Liver (tissue), 9 donors: Measurements from ENCODE around the gene STAT6. TPM values are rescaled to one million over a fixed set of nuclear protein-coding genes. Genes with fewer than 3 reads are reported as not detected.
A peak's percentile ranks its signal among the peaks of the same experiment; 100 is the strongest.

Experiments
- DNase-seq: peaks from one replicate; pipeline ENCODE4 v3.0.0-alpha.2; 2017; ENCODE audit warnings: low spot score
- H3K27ac ChIP-seq, 2 donors: one replicate each; pipeline ENCODE4 v1.7.0; 2013; ENCODE audit warnings: inconsistent platforms in 2 of 2, low read length in 2 of 2, control low read depth in 1 of 2, low read depth in 1 of 2, mild to moderate bottlenecking in 1 of 2
- H3K27me3 ChIP-seq, 4 donors: one replicate each; pipeline versions ENCODE4 v1.6.1 to v1.7.0; 2013; ENCODE audit warnings: low read length in 3 of 4, inconsistent platforms in 1 of 4, mild to moderate bottlenecking in 1 of 4, moderate library complexity in 1 of 4; ENCODE audit not compliant: control insufficient read depth in 4 of 4, insufficient read depth in 4 of 4
- H3K36me3 ChIP-seq, 4 donors: one replicate each; pipeline versions ENCODE4 v1.6.1 to v1.7.0; 2013; ENCODE audit warnings: low read length in 3 of 4, mild to moderate bottlenecking in 3 of 4, low read depth in 1 of 4, moderate library complexity in 1 of 4; ENCODE audit not compliant: control insufficient read depth in 4 of 4, insufficient read depth in 3 of 4
- H3K4me1 ChIP-seq, 4 donors: one replicate each; pipeline versions ENCODE4 v1.6.1 to v1.7.0; 2013; ENCODE audit warnings: low read length in 3 of 4, mild to moderate bottlenecking in 3 of 4, moderate library complexity in 1 of 4; ENCODE audit not compliant: control insufficient read depth in 4 of 4, insufficient read depth in 4 of 4
- H3K4me3 ChIP-seq, 3 donors: one replicate each; pipeline versions ENCODE4 v1.6.1 to v1.7.0; 2013; ENCODE audit warnings: low read length in 3 of 3, control low read depth in 1 of 3, low read depth in 1 of 3, mild to moderate bottlenecking in 1 of 3
- H3K9ac ChIP-seq, 2 donors: one replicate each; pipeline ENCODE4 v1.7.0; 2013; ENCODE audit warnings: low read length in 2 of 2, mild to moderate bottlenecking in 2 of 2, moderate library complexity in 2 of 2, control low read depth in 1 of 2, low read depth in 1 of 2
- H3K9me3 ChIP-seq, 4 donors: one replicate each; pipeline versions ENCODE4 v1.6.1 to v1.7.0; 2013; ENCODE audit warnings: low read length in 3 of 4; ENCODE audit not compliant: control insufficient read depth in 4 of 4
- EGR1 ChIP-seq, 2 donors: IDR thresholded peaks; 2 replicates each; pipeline ENCODE4 v1.6.1; 2016 to 2018; ENCODE audit warnings: antibody characterized with exemption in 2 of 2, low read depth in 2 of 2
- FOXA1 ChIP-seq: IDR thresholded peaks from 2 replicates; pipeline ENCODE4 v1.6.1; 2016; ENCODE audit warnings: antibody characterized with exemption
- FOXA2 ChIP-seq: IDR thresholded peaks from 2 replicates; pipeline ENCODE4 v1.6.1; 2016; ENCODE audit warnings: antibody characterized with exemption
- GABPA ChIP-seq, 2 donors: IDR thresholded peaks in 1 of 2; conservative IDR thresholded peaks in 1 of 2; 2 replicates each; pipeline ENCODE4 v1.6.1; 2016; ENCODE audit warnings: antibody characterized with exemption in 2 of 2, mild to moderate bottlenecking in 1 of 2, moderate library complexity in 1 of 2
- HNF4A ChIP-seq, 2 donors: conservative IDR thresholded peaks; 2 replicates each; pipeline ENCODE4 v1.6.1; 2016; ENCODE audit warnings: antibody characterized with exemption in 2 of 2, mild to moderate bottlenecking in 2 of 2
- HNF4G ChIP-seq: IDR thresholded peaks from 2 replicates; pipeline ENCODE4 v1.6.1; 2016; ENCODE audit warnings: antibody characterized with exemption
- JUND ChIP-seq, 2 donors: IDR thresholded peaks; 2 replicates each; pipeline ENCODE4 v1.6.1; 2016; ENCODE audit warnings: antibody characterized with exemption in 2 of 2
- NR2F2 ChIP-seq: IDR thresholded peaks from 2 replicates; pipeline ENCODE4 v1.6.1; 2016; ENCODE audit warnings: antibody characterized with exemption
- RAD21 ChIP-seq, 2 donors: IDR thresholded peaks; 2 replicates each; pipeline ENCODE4 v1.6.1; 2016; ENCODE audit warnings: antibody characterized with exemption in 2 of 2, mild to moderate bottlenecking in 2 of 2
- RXRA ChIP-seq, 2 donors: IDR thresholded peaks; 2 replicates each; pipeline ENCODE4 v1.6.1; 2017 to 2018; ENCODE audit warnings: antibody characterized with exemption in 2 of 2, mild to moderate bottlenecking in 1 of 2
- SP1 ChIP-seq: IDR thresholded peaks from 2 replicates; pipeline ENCODE4 v1.6.1; 2018; ENCODE audit warnings: antibody characterized with exemption, mild to moderate bottlenecking
- YY1 ChIP-seq: IDR thresholded peaks from 2 replicates; pipeline ENCODE4 v1.6.1; 2016; ENCODE audit warnings: antibody characterized with exemption, mild to moderate bottlenecking
- WGBS: extraction: QIAGEN DNeasy Blood & Tissue Kit; methylation state at CpG from one replicate; pipeline ENCODE4 v1.1.7; 2013; 5-methylcytosine and 5-hydroxymethylcytosine counted together
- polyA plus RNA-seq, 2 donors: library from polyadenylated mRNA; stranded (reverse) in 1 of 2; unstranded in 1 of 2; fragments of 200-250 nt in 1 of 2; fragments of >200 nt in 1 of 2; fragmentation: Nextera tagmentation in 1 of 2; extraction: Ambion mirVana in 1 of 2; gene quantifications; one replicate each; pipeline versions ENCODE4 v1.2.1 to v1.2.3, GENCODE V29; 2013 to 2015
- total RNA-seq, 2 donors: library from RNA; depleted of rRNA; stranded (reverse); fragments of >200 nt; gene quantifications; one replicate each; pipeline ENCODE4 v1.2.3, GENCODE V29; 2014
- TF ChIP-seq, protein P1 (sequence below): IDR thresholded peaks from 2 replicates; pipeline ENCODE4 v1.6.1; 2016; ENCODE audit warnings: antibody characterized with exemption, mild to moderate bottlenecking
- TF ChIP-seq, protein P2 (sequence below): fragments of 150-350 bp; IDR thresholded peaks from 2 replicates; pipeline ENCODE4 v1.5.1; 2017; ENCODE audit warnings: improper control_type of control experiment, low read depth, low read length; ENCODE audit not compliant: missing input control
- TF ChIP-seq, protein P3 (sequence below): IDR thresholded peaks from 2 replicates; pipeline ENCODE4 v1.6.1; 2016; ENCODE audit warnings: antibody characterized with exemption
- TF ChIP-seq, protein P4 (sequence below): IDR thresholded peaks from 2 replicates; pipeline ENCODE4 v1.6.1; 2016; ENCODE audit warnings: antibody characterized with exemption
- TF ChIP-seq, protein P5 (sequence below): IDR thresholded peaks from 2 replicates; pipeline ENCODE4 v1.6.1; 2016; ENCODE audit warnings: antibody characterized with exemption
- donor health status: healthy.
- donor health status: healthy.
- donor health status: healthy.
- donor health status: healthy.
- donor health status: healthy.

The STAT6 gene
- total and polyA plus RNA-seq, 4 donors: 27.4 to 57.4 (median 43.6) TPM

DNA sequence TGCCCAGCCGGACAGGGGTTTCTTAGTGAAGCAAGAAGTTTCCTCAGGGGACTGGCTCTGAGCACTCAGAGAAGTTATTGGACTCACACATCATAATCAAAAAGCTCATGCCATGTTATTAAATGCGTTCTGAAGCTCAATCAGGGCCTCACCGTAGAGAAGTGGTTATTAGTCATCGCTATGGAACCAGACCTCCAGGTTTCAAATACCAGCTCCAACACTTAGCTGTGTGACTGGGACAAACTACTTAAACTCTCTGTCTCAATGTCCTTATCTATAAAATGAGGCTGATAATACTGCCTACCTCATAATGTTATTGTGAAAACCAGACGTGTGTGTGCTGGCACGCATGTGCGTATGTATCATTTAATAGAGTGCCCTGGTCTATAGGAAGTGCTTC is 7.3 kb downstream of the STAT6 start:
- Histone ChIP-seq H3K27me3 (no peaks in the 10 kb centered on the region), H3K9ac (no peak overlapping the region), H3K4me3 (no peak overlapping the region), H3K36me3 (peaks cover 16 to 44% (median 34%) of the 10 kb centered on the region in 4 donors), H3K4me1 (peaks cover 9 to 36% (median 26%) of the 10 kb centered on the region in 4 donors), H3K9me3 (no peaks in the 10 kb centered on the region), H3K27ac (peak overlapping the region; percentile 23 to 60)
- 94% methylated on average over 7 of the region's 7 CpGs for WGBS
- TF ChIP-seq, protein P1, sequence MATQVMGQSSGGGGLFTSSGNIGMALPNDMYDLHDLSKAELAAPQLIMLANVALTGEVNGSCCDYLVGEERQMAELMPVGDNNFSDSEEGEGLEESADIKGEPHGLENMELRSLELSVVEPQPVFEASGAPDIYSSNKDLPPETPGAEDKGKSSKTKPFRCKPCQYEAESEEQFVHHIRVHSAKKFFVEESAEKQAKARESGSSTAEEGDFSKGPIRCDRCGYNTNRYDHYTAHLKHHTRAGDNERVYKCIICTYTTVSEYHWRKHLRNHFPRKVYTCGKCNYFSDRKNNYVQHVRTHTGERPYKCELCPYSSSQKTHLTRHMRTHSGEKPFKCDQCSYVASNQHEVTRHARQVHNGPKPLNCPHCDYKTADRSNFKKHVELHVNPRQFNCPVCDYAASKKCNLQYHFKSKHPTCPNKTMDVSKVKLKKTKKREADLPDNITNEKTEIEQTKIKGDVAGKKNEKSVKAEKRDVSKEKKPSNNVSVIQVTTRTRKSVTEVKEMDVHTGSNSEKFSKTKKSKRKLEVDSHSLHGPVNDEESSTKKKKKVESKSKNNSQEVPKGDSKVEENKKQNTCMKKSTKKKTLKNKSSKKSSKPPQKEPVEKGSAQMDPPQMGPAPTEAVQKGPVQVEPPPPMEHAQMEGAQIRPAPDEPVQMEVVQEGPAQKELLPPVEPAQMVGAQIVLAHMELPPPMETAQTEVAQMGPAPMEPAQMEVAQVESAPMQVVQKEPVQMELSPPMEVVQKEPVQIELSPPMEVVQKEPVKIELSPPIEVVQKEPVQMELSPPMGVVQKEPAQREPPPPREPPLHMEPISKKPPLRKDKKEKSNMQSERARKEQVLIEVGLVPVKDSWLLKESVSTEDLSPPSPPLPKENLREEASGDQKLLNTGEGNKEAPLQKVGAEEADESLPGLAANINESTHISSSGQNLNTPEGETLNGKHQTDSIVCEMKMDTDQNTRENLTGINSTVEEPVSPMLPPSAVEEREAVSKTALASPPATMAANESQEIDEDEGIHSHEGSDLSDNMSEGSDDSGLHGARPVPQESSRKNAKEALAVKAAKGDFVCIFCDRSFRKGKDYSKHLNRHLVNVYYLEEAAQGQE: no peak
- no peak for TF ChIP-seq EGR1 (IDR thresholded peaks at IDR 0.05; ENCODE audit: low read depth in 2 of 2)
- TF ChIP-seq, protein P2, sequence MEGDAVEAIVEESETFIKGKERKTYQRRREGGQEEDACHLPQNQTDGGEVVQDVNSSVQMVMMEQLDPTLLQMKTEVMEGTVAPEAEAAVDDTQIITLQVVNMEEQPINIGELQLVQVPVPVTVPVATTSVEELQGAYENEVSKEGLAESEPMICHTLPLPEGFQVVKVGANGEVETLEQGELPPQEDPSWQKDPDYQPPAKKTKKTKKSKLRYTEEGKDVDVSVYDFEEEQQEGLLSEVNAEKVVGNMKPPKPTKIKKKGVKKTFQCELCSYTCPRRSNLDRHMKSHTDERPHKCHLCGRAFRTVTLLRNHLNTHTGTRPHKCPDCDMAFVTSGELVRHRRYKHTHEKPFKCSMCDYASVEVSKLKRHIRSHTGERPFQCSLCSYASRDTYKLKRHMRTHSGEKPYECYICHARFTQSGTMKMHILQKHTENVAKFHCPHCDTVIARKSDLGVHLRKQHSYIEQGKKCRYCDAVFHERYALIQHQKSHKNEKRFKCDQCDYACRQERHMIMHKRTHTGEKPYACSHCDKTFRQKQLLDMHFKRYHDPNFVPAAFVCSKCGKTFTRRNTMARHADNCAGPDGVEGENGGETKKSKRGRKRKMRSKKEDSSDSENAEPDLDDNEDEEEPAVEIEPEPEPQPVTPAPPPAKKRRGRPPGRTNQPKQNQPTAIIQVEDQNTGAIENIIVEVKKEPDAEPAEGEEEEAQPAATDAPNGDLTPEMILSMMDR: no peak
- TF ChIP-seq, protein P3, sequence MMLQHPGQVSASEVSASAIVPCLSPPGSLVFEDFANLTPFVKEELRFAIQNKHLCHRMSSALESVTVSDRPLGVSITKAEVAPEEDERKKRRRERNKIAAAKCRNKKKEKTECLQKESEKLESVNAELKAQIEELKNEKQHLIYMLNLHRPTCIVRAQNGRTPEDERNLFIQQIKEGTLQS: no peak
- no peak for TF ChIP-seq FOXA1
- TF ChIP-seq, protein P4, sequence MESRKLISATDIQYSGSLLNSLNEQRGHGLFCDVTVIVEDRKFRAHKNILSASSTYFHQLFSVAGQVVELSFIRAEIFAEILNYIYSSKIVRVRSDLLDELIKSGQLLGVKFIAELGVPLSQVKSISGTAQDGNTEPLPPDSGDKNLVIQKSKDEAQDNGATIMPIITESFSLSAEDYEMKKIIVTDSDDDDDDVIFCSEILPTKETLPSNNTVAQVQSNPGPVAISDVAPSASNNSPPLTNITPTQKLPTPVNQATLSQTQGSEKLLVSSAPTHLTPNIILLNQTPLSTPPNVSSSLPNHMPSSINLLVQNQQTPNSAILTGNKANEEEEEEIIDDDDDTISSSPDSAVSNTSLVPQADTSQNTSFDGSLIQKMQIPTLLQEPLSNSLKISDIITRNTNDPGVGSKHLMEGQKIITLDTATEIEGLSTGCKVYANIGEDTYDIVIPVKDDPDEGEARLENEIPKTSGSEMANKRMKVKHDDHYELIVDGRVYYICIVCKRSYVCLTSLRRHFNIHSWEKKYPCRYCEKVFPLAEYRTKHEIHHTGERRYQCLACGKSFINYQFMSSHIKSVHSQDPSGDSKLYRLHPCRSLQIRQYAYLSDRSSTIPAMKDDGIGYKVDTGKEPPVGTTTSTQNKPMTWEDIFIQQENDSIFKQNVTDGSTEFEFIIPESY: no peak
- TF ChIP-seq HNF4G: no peak
- no peak for TF ChIP-seq SP1
- TF ChIP-seq, protein P5, sequence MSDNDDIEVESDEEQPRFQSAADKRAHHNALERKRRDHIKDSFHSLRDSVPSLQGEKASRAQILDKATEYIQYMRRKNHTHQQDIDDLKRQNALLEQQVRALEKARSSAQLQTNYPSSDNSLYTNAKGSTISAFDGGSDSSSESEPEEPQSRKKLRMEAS: no peak
- no peak for TF ChIP-seq RAD21 (IDR thresholded peaks at IDR 0.05)
- TF ChIP-seq YY1: no peak
- TF ChIP-seq HNF4A (conservative IDR thresholded peaks at IDR 0.05): no peak
- no peak for TF ChIP-seq JUND (IDR thresholded peaks at IDR 0.05)
- no peak for TF ChIP-seq GABPA (IDR thresholded peaks at IDR 0.05 in 1 of 2, conservative IDR thresholded peaks at IDR 0.05 in 1 of 2)
- no peak for TF ChIP-seq NR2F2
- no peak for TF ChIP-seq RXRA (IDR thresholded peaks at IDR 0.05)
- TF ChIP-seq FOXA2: no peak
- no peak for DNase-seq
